MM.1S (cell line): ENCODE measurements around the gene ADRA1B.

Experiments used
- EZH2 ChIP-seq: fragments of 300-600 bp; sonication (generic); optimal IDR thresholded peaks from 2 replicates; pipeline ENCODE3; 2017; ENCODE audit warnings: low read depth, mild to moderate bottlenecking, antibody characterized with exemption, low read length, mixed read lengths
- EZH2phosphoT487 ChIP-seq: fragments of 300-600 bp; sonication (generic); IDR thresholded peaks from 2 replicates; pipeline ENCODE4 v1.6.1; 2018; ENCODE audit warnings: antibody characterized with exemption, low read length
- TF ChIP-seq, protein P1 (sequence below): fragments of 300-600 bp; sonication (generic); IDR thresholded peaks from 2 replicates; pipeline ENCODE4 v1.5.1; 2016; ENCODE audit warnings: antibody characterized with exemption, low read length, mixed read lengths

- TF ChIP-seq, protein P1, sequence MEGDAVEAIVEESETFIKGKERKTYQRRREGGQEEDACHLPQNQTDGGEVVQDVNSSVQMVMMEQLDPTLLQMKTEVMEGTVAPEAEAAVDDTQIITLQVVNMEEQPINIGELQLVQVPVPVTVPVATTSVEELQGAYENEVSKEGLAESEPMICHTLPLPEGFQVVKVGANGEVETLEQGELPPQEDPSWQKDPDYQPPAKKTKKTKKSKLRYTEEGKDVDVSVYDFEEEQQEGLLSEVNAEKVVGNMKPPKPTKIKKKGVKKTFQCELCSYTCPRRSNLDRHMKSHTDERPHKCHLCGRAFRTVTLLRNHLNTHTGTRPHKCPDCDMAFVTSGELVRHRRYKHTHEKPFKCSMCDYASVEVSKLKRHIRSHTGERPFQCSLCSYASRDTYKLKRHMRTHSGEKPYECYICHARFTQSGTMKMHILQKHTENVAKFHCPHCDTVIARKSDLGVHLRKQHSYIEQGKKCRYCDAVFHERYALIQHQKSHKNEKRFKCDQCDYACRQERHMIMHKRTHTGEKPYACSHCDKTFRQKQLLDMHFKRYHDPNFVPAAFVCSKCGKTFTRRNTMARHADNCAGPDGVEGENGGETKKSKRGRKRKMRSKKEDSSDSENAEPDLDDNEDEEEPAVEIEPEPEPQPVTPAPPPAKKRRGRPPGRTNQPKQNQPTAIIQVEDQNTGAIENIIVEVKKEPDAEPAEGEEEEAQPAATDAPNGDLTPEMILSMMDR: no peak
- no peak for TF ChIP-seq EZH2phosphoT487
- no peak for TF ChIP-seq EZH2
These were observed 7.2 kb upstream of the ADRA1B start for GRCh38 chr5:159909126-159909525.
